HG03025 (cell line): ENCODE measurements around the gene RING1.

Experiments
- ATAC-seq: cut with Tn5 transposase; IDR thresholded peaks from one replicate; pipeline ENCODE4 v1.9.1; 2021; ENCODE audit warnings: mild to moderate bottlenecking, moderate library complexity; ENCODE audit not compliant: unreplicated experiment, low FRiP score

RING1 gene

DNA sequence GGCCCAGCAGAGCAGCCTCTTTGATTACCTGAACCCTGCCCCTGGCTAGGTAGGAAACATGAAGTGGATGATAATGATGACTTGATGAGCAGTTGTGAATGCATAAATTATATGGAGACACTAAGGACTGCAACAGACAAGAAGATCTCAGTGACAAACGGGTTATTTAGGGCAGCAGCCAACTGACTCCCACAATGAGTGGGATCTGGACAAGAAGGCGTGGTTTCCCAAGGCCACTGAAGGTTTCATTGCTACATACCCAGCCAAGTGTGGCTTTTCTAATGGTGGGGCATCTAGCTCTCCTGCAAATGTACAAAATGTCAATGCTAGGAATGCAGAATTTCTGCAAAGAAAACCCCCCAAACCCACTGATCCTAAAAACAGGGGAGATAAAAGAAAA lies 29.4 kb downstream of the RING1 start:
- ATAC-seq, result no peak

DNA sequence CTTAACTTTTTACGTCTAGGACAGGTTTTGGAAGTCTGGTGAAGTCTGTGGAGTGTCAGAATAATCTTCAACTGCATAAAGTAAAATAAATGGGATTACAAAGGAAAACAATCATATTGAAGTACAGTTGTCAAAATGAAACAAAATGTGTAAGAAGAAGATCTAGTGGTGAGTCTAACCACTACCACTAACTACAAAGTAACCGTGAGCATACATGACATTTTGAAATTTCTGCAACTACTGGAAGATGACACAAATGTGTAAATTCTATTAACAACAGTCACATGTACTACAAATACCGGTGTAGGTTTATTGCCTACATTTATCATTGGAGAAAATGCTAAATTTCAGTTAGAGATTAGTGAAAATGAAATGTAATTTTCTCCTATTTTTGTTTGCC lies 33.7 kb downstream of the RING1 start:
- ATAC-seq, result no peak

DNA sequence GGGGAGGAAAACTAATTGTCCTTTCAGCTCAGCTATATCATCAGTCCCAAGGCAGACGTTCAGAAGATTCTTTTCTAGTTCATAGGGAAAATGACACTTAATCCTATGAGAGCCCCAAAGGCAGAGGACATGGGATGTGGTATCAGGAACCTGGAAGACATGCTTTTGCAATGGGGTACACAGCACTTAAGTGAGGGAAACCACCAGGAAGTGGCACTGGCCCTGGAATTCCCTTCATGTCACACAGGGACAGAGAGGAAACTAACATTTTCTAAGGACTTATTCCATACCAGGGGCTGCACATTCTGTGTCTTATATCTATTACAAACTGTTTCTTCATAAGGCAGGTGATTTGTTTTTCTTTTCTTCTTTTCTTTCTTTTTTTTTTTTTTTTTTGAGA lies 35.2 kb downstream of the RING1 start:
- ATAC-seq, result no peak

DNA sequence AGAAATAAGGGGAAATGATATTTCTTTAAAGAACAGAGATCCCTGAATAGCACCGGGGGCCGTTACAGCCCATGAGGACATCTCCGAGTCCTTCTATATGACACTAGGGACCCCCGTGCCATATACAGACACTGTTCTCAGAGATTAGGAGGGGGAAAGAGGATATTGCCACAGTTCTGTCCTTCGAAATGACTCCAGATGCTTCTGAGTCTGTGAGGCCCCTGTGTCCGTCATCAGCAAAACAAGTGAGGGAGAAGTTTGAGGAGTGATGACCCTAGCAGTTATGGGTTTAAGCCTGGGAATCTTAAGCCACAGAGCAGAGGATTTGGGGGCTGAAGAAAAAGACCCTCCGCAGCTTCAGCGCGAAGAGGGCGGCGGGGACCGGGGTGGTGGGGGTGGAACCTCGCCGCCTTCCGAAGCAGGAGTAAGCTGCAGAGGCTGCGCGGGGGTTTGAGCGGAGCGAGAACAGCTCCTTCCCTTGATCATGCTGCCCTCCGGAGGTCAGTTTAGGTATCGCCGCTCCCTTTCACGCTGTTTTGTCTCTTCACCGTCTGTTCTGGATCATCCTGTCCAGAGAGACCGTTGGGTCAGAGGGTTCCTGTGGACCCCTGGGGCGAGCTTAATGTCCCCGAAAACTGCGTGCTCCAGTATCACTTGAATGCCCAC lies 39.8 kb downstream of the RING1 start:
- peak; percentile 35 for ATAC-seq

DNA sequence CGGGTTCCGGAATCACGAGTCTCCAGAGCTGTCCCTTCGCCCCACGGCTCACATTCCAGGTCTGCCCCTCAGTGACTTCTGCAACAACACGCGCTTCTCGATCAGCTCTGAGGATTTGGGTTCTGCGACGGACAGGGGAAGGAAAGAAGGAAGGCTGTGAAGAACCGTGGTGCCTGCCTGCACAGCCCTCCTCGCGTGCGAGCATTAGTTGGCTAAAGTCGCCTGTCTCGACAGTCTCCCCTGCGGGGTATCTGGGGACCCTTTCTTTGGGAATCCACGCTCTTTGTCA lies 40.3 kb downstream of the RING1 start:
- ATAC-seq, result no peak

DNA sequence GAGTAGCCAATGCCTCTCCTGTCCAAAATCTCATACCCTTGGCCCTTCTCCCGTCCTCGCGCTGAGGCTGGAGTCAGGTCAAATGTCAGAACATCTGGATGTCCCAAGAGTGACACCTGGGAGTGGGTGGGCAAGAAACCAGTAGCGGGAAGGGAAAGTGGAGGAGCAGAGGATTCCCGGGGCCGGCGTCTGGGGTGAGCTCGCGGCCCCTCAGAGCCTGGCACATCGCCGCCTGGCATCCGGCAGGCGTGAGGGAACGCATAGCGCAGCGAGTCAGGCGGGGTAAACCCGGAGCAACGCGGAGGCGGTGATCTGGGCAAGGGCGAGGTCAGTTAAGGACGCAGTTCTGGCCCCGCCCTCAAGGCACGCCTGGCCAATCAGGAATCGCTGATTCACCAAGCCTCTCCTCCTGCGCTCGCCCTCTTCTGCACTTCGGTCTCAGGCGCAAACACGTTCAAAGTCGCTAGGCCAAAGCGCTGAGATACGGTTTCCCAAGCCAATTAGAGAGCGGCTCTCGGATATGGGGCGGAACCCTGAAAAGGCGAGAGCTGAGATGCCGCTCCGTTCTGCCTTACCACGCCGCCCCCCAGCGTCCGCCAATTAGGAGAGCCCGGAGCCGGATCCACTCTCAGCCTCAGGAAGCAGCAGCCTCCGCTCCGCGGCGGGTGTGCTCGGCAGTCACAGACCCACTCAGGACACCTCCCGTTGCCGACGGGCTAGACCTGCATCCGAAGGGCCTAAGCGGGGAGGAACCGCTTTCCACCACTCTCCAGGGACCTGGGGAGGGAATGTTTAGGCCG lies 40.8 kb downstream of the RING1 start:
- peak; percentile 86 for ATAC-seq

DNA sequence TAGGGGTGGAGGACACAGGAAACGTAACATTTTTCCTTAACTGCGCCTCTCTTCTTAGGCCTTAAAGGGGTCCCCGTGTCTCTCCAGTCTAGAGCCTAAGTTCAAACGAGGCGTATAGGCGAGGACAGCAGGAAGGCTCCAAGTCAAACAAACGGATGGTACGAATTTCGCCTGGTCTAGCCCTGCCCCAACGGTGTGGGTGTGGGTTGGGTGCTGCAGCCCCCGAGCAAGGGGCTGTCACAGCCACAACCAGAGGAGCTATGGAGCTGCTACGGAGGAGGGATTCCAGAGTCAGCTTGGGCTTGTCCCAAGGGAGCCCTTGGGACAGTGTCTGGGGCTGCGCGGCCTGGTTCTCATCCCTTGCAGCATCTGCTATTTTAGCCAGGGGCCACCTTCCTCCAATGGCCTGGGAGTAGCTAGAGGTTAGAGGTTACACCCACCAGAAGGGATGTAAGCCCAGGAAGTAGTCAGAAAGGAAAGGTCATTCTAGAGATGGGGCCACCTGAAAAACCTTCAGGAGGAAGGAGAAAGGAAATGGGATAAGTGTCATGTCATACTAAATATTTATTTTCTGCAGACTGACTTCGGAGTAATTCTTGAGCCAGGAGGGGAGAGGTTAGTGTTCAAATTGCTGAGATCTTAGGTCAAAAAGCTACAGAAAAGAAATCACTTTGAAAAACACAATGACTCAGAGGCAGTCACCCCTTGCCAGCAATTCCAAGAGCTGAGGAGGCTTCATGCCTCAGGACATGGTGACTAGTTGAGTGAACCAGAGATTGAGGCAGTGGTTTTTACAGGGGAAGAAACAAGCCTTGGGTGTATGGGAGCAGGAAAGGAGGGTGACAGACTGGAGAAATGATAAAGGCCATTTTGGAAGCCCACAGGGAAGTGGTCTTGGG lies 41.7 kb downstream of the RING1 start:
- no peak for ATAC-seq

DNA sequence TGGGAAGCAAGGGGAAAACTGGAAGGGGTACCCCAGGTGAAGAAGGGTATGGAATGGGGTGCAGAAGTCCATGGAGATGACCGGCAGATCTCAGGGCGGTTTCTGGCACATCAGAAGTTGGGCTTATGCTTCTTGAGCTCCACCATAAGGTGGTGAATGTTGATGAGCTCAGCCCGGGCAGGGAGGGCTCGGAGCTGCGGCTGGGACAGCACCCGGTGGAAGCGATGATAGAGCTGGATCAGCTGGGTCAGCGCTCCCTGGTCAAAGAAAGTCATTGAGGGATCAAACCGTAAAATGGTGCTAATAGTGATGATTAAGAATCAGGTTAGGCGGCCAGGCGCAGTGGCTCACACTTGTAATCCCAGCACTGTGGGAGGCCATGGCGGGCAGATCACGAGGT lies 42.4 kb downstream of the RING1 start:
- ATAC-seq, result no peak

DNA sequence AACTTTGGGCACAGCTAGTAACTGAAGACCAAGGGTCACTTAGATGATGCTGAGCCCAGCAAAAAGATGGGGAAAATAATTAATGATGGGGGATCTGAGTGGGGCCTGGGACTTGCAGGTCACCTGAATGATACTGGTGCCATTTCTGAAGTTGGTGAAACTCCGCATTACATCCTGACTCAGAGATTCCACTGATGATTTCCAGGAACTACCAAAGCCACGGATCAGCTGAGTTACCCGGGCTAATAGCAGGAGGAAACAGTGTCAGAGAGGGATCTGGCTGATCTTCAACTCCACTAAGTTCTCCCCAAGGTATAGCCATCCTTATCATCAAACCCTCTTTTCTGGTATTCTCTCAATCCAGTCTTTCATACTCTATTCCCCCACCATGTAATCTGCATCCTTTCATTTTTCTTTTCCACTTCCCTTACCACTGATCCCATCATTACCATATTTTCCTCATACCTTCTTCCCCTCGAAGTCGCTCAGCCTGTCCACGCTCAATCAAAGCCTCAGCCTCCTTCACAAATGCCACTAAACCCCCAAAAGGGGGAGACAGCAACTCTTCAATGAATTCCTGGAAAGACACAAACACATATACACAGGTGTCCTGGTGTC lies 43.2 kb downstream of the RING1 start:
- ATAC-seq, result no peak

DNA sequence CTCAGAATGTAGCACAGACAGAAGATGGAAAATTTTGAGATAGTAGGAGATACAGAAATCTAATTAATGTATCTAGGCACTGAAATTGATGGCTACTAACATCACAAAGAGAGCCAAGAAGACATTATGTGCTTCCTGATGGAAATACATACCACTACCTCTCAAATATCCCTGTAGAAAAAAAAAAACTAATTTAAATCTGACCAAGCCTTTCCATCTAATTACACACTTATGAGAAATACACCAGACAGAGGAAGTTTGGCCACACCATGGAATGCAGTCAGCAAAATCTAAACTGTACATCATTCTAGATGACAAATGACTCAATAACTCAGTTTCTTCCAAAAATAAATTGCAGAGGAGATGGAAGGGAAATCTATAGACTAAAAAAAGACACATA lies 44.5 kb downstream of the RING1 start:
- ATAC-seq, result no peak

DNA sequence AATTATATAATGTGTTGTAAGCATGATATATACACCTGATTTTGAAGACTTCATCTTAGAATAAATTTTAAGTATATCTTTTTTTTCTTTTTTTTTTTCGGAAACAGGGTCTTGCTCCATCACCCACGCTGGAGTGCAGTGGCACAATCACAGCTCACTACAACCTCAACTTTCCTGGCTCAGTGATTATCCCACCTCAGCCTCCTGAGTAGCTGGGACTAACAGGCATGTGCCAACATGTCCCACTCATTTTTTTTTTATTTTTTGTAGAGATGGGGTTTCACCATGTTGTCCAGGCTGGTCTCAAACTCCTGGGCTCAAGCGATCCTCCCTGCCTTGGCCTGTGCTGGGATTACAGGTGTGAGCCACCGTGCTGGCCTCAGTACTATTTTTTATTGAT lies 46.3 kb downstream of the RING1 start:
- ATAC-seq, result no peak

DNA sequence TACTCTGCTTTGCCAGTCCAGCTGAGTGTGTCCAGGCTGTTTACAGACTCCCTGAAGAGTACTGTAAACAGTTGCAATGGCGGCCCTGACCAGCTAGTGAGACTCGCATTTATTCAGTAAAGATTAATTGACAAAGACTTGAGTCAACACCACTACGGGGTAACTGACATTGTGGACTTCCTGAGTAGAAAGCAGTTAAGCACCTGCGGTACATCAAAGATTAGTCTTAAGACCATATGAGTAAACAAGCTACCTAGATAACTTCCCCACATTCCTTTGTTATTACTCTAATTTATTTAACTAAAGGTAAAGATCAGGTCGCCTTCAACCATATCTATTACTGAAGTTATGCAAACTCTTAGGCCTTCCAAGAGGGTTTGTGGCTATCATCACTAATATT lies 50.7 kb downstream of the RING1 start:
- no peak for ATAC-seq
